A549 (cell line): ENCODE measurements around the gene PGC. TPM values are rescaled to one million over a fixed set of nuclear protein-coding genes. Genes with fewer than 3 reads are reported as not detected.

ENCODE experiments used
- ATAC-seq, 2 experiments: fragments of 200-7000 bp in 1 of 2; fragments of >200 bp in 1 of 2; cut with Nextera tagmentation in 1 of 2; cut with Tn5 transposase in 1 of 2; 3 replicates each; pipeline versions ENCODE4 v1.8.0 to v1.9.1; 2018 to 2020; ENCODE audit warnings: mild to moderate bottlenecking in 1 of 2, moderate library complexity in 1 of 2
- CTCF ChIA-PET: fragments of 300-600 bp; sonication (Branson Sonifier 250); formaldehyde crosslinking; extraction: SDS; loops from one replicate; lab custom pipeline; 2021; ENCODE audit warnings: antibody characterized with exemption, inconsistent platforms; lab: Yijun Ruan, JAX
- POLR2A ChIA-PET: fragments of 350-600 bp; formaldehyde crosslinking; extraction: SDS; loops from one replicate; lab custom pipeline; 2021; ENCODE audit warnings: antibody characterized with exemption, inconsistent platforms; lab: Yijun Ruan, JAX
- DNase-seq, 2 experiments: peaks; one replicate each; pipeline versions ENCODE4 v3.0.0 to v3.0.0-alpha.2; 2011 to 2016; ENCODE audit warnings: low read depth in 1 of 2, low spot score in 1 of 2
- FAIRE-seq: peaks from 2 replicates; lab custom pipeline; 2011; peaks lifted over from hg19 to GRCh38; lab: Jason Lieb, UNC
- H3K27ac ChIP-seq, 2 experiments: fragments of >200 bp; sonication (Bioruptor Twin); formaldehyde crosslinking; 3 replicates each; pipeline ENCODE4 v1.5.1; 2016 to 2017
- H3K4me1 ChIP-seq: fragments of >200 bp; sonication (Bioruptor Twin); formaldehyde crosslinking; 3 replicates; pipeline ENCODE4 v1.6.1; 2016
- H3K4me2 ChIP-seq: fragments of >200 bp; sonication (Bioruptor Twin); formaldehyde crosslinking; 3 replicates; pipeline ENCODE4 v1.6.1; 2016
- H3K4me3 ChIP-seq: fragments of >200 bp; sonication (Bioruptor Twin); formaldehyde crosslinking; 3 replicates; pipeline ENCODE4 v1.5.1; 2016
- H3K9me3 ChIP-seq: fragments of >200 bp; sonication (Bioruptor Twin); formaldehyde crosslinking; 3 replicates; pipeline ENCODE4 v1.6.1; 2016
- BHLHE40 ChIP-seq: IDR thresholded peaks from 2 replicates; pipeline ENCODE4 v1.6.1; 2012; ENCODE audit warnings: low read depth, low read length, inconsistent platforms
- CBX8 ChIP-seq: fragments of 200-600 bp; sonication (generic); IDR thresholded peaks from 2 replicates; pipeline ENCODE4 v1.6.1; 2016
- CHD2 ChIP-seq: fragments of 150-350 bp; IDR thresholded peaks from 2 replicates; pipeline ENCODE4 v1.6.1; 2014; ENCODE audit warnings: low read length; ENCODE audit not compliant: partially characterized antibody
- CHD4 ChIP-seq: fragments of 200-600 bp; sonication (generic); IDR thresholded peaks from 2 replicates; pipeline ENCODE4 v1.6.1; 2016; ENCODE audit warnings: antibody characterized with exemption, mild to moderate bottlenecking, borderline replicate concordance
- CTCF ChIP-seq: fragments of >200 bp; sonication (Bioruptor Twin); formaldehyde crosslinking; IDR thresholded peaks from 3 replicates; pipeline ENCODE4 v1.5.1; 2016
- EHF ChIP-seq: fragments of 250-450 bp; sonication (Bioruptor Pico); IDR thresholded peaks from 2 replicates; pipeline ENCODE4 v1.5.0; 2020; ENCODE audit warnings: mild to moderate bottlenecking
- EHMT2 ChIP-seq: fragments of 200-600 bp; sonication (generic); IDR thresholded peaks from 2 replicates; pipeline ENCODE4 v1.6.1; 2016; ENCODE audit warnings: antibody characterized with exemption, low read depth, mild to moderate bottlenecking, moderate library complexity
- EP300 ChIP-seq, 2 experiments: fragments of >200 bp; sonication (Bioruptor Twin); formaldehyde crosslinking; IDR thresholded peaks; 2 replicates in 1 of 2; 3 replicates in 1 of 2; pipeline ENCODE4 v1.6.1; 2016 to 2017
- FOSB ChIP-seq: fragments of 250-450 bp; sonication (Bioruptor Pico); IDR thresholded peaks from 2 replicates; pipeline ENCODE4 v1.5.0; 2020; ENCODE audit warnings: mild to moderate bottlenecking, moderate library complexity
- FOSL2 ChIP-seq, 2 experiments: fragments of 450-650 bp in 1 of 2; fragments of >200 bp in 1 of 2; sonication (Bioruptor Twin) in 1 of 2; formaldehyde crosslinking; IDR thresholded peaks; 2 replicates each; pipeline versions ENCODE4 v1.5.0 to v1.6.1; 2016 to 2020; ENCODE audit warnings: mild to moderate bottlenecking in 1 of 2, moderate library complexity in 1 of 2
- FOXS1 ChIP-seq: fragments of 250-450 bp; sonication (Bioruptor Pico); IDR thresholded peaks from 2 replicates; pipeline ENCODE4 v1.5.0; 2020; ENCODE audit warnings: mild to moderate bottlenecking, moderate library complexity
- HES2 ChIP-seq: fragments of >200 bp; sonication (Bioruptor Twin); formaldehyde crosslinking; IDR thresholded peaks from 2 replicates; pipeline ENCODE4 v1.6.1; 2016
- HOXA7 ChIP-seq: fragments of 250-450 bp; sonication (Bioruptor Pico); IDR thresholded peaks from 2 replicates; pipeline ENCODE4 v1.5.0; 2020; ENCODE audit warnings: mild to moderate bottlenecking, moderate library complexity
- HOXB13 ChIP-seq: fragments of 250-450 bp; sonication (Bioruptor Pico); IDR thresholded peaks from 2 replicates; pipeline ENCODE4 v1.5.0; 2020; ENCODE audit warnings: low read depth, mild to moderate bottlenecking, moderate library complexity
- JUN ChIP-seq, 2 experiments: fragments of >200 bp; sonication (Bioruptor Twin); formaldehyde crosslinking; IDR thresholded peaks; 2 replicates in 1 of 2; 3 replicates in 1 of 2; pipeline ENCODE4 v1.6.1; 2016 to 2017
- KDM1A ChIP-seq: fragments of 200-600 bp; sonication (generic); IDR thresholded peaks from 2 replicates; pipeline ENCODE4 v1.6.1; 2016; ENCODE audit warnings: low read depth, mild to moderate bottlenecking
- KDM5A ChIP-seq: fragments of 200-600 bp; sonication (generic); IDR thresholded peaks from 2 replicates; pipeline ENCODE4 v1.6.1; 2016; ENCODE audit warnings: antibody characterized with exemption, mild to moderate bottlenecking
- MAX ChIP-seq: IDR thresholded peaks from 2 replicates; pipeline ENCODE4 v1.6.1; 2012
- MAZ ChIP-seq: fragments of 150-350 bp; IDR thresholded peaks from 2 replicates; pipeline ENCODE4 v1.6.1; 2014; ENCODE audit warnings: antibody characterized with exemption, low read depth, low read length, borderline replicate concordance
- NFE2L2 ChIP-seq: fragments of 150-350 bp; conservative IDR thresholded peaks from 2 replicates; pipeline ENCODE4 v1.6.1; 2014; ENCODE audit warnings: low read length
- POLR2A ChIP-seq: IDR thresholded peaks from 2 replicates; pipeline ENCODE4 v1.6.1; 2012; ENCODE audit warnings: mild to moderate bottlenecking, low read length
- POLR2AphosphoS2 ChIP-seq: conservative IDR thresholded peaks from 2 replicates; pipeline ENCODE4 v1.6.1; 2012; ENCODE audit warnings: low read length, improper control_type of control experiment, inconsistent platforms
- TP53 ChIP-seq: fragments of 250-450 bp; sonication (Bioruptor Pico); IDR thresholded peaks from 2 replicates; pipeline ENCODE4 v1.5.0; 2021; ENCODE audit warnings: mild to moderate bottlenecking, moderate library complexity
- ZC3H11A ChIP-seq: fragments of 450-650 bp; IDR thresholded peaks from 2 replicates; pipeline ENCODE4 v1.6.1; 2014; ENCODE audit warnings: antibody characterized with exemption, mild to moderate bottlenecking
- ZNF302 ChIP-seq: fragments of 250-450 bp; sonication (Bioruptor Pico); IDR thresholded peaks from 2 replicates; pipeline ENCODE4 v1.9.0; 2021; ENCODE audit warnings: inconsistent platforms, mild to moderate bottlenecking, moderate library complexity
- ZSCAN20 ChIP-seq: fragments of 250-450 bp; sonication (Bioruptor Pico); IDR thresholded peaks from 2 replicates; pipeline ENCODE4 v1.8.0; 2022; ENCODE audit warnings: mild to moderate bottlenecking, moderate library complexity
- WGBS: methylation state at CpG from one replicate; pipeline ENCODE4 v1.1.6; 2017; ENCODE audit errors: missing lambda C conversion rate; 5-methylcytosine and 5-hydroxymethylcytosine counted together
- polyA plus RNA-seq, 4 experiments: library from polyadenylated mRNA; depleted of rRNA in 3 of 4; stranded (reverse); fragments of >200 nt; fragmentation: RNase III in 1 of 4; extraction: RNeasy Plus Mini Kit Qiagen cat#74134 plus additional on column Dnase treatment in 1 of 4; gene quantifications; 2 replicates in 3 of 4; 3 replicates in 1 of 4; pipeline ENCODE4 v1.2.3, GENCODE V29; 2011 to 2017

Gene PGC
- polyA plus RNA-seq, 2 of the 4 experiments (the other 2 are of a cell fraction), result not detected

GRCh38 chr6:41691426-41692079 lies 55.6 kb downstream of the PGC start:
- H3K4me1 ChIP-seq, result peaks cover 4% of the 10 kb centered on the region; the same call in 1 of the 3 replicates
- CTCF ChIA-PET, result interaction anchor here (0.7 to 11.5 kb wide), 5 partner anchors 8 to 321 kb away, joined by 3 to 214 read pairs (median 6); no protein-coding TSS in a partner anchor
- no peaks in the 10 kb centered on the region for H3K9me3 ChIP-seq
- DNase-seq (no peak), ATAC-seq (no peak), FAIRE-seq (no peak)
- H3K4me2 ChIP-seq, result no peak overlapping the region
- no peak overlapping the region for H3K4me3 ChIP-seq
- H3K27ac ChIP-seq, result no peak overlapping the region
- TF ChIP-seq HOXA7 (CRISPR knock-in tag) (no peak), HES2 (no peak)
- WGBS, result 80% methylated on average over 8 of the region's 8 CpGs
- POLR2A ChIA-PET, result no interaction called here

- WGBS, result 92% methylated on average over 5 of the region's 25 CpGs
- no peaks in the 10 kb centered on the region for H3K9me3 ChIP-seq
- no peak for TF ChIP-seq POLR2AphosphoS2
- TF ChIP-seq ZNF302, result no peak
- no peak for TF ChIP-seq KDM1A
- TF ChIP-seq CHD4, result no peak
- TF ChIP-seq JUN (IDR thresholded peaks at IDR 0.05), result no peak
- no peak for TF ChIP-seq KDM5A
- no peak for TF ChIP-seq HOXA7 (CRISPR knock-in tag)
- no peak for TF ChIP-seq BHLHE40
- no peak for TF ChIP-seq MAX
- no peak for TF ChIP-seq CBX8
- no peak for TF ChIP-seq POLR2A
- no peak for TF ChIP-seq EP300 (IDR thresholded peaks at IDR 0.05)
- ChIA-PET CTCF (interaction anchor here (0.7 to 11.5 kb wide), 6 partner anchors 9 to 321 kb away, joined by 3 to 214 read pairs (median 35); no protein-coding TSS in a partner anchor), POLR2A (no interaction called here)
- ATAC-seq, result no peak
- no peak for FAIRE-seq
- no peak overlapping the region for H3K4me3 ChIP-seq
- peaks cover 4% of the 10 kb centered on the region; the same call in 1 of the 3 replicates for H3K4me1 ChIP-seq
- DNase-seq, result no peak
- H3K4me2 ChIP-seq, result no peak overlapping the region
- no peak overlapping the region for H3K27ac ChIP-seq
Observed at GRCh38 chr6:41690541-41691330, 56.5 kb downstream of the PGC start.

- Histone ChIP-seq H3K4me1 (peaks cover 4% of the 10 kb centered on the region; the same call in 1 of the 3 replicates), H3K27ac (no peak overlapping the region), H3K4me3 (no peak overlapping the region), H3K4me2 (no peak overlapping the region), H3K9me3 (no peaks in the 10 kb centered on the region)
- TF ChIP-seq EHF (CRISPR knock-in tag), result no peak
- no peak for TF ChIP-seq NFE2L2
- no peak for TF ChIP-seq HOXB13 (CRISPR knock-in tag)
- no peak for TF ChIP-seq MAZ
- TF ChIP-seq FOSL2 (IDR thresholded peaks at IDR 0.05), result no peak
- no peak for TF ChIP-seq FOSL2 (CRISPR knock-in tag; IDR thresholded peaks at IDR 0.05)
- TF ChIP-seq POLR2A, result no peak
- TF ChIP-seq HOXA7 (CRISPR knock-in tag), result no peak
- TF ChIP-seq CHD2, result no peak
- no peak for TF ChIP-seq ZNF302
- TF ChIP-seq TP53 (CRISPR knock-in tag), result no peak
- TF ChIP-seq ZC3H11A, result no peak
- TF ChIP-seq EHMT2, result no peak
- no peak for TF ChIP-seq MAX
- TF ChIP-seq FOSB, result no peak
- no peak for TF ChIP-seq ZSCAN20 (CRISPR knock-in tag)
- TF ChIP-seq HES2, result no peak
- TF ChIP-seq FOXS1 (CRISPR knock-in tag), result no peak
- no peak for TF ChIP-seq CTCF
- no peak for TF ChIP-seq JUN (IDR thresholded peaks at IDR 0.05)
- ChIA-PET POLR2A (no interaction called here), CTCF (interaction anchor here (0.8 to 11.5 kb wide), 8 partner anchors 11 to 319 kb away, joined by 3 to 214 read pairs (median 8); partner anchors contain the start of gene TFEB)
- DNase-seq (no peak), FAIRE-seq (no peak), ATAC-seq (no peak; a peak in 1 of 6 replicates)
- 77% methylated on average over 6 of the region's 9 CpGs for WGBS
Observed at GRCh38 chr6:41689171-41690008, 57.8 kb downstream of the PGC start.
